Measurements from ENCODE around the gene PPFIA1. TPM values are rescaled to one million over a fixed set of nuclear protein-coding genes. Genes with fewer than 3 reads are reported as not detected.
A peak's percentile ranks its signal among the peaks of the same experiment; 100 is the strongest.

PPFIA1 gene
- total RNA-seq, 1 experiment from 2014 or later: 63.4 TPM

DNA sequence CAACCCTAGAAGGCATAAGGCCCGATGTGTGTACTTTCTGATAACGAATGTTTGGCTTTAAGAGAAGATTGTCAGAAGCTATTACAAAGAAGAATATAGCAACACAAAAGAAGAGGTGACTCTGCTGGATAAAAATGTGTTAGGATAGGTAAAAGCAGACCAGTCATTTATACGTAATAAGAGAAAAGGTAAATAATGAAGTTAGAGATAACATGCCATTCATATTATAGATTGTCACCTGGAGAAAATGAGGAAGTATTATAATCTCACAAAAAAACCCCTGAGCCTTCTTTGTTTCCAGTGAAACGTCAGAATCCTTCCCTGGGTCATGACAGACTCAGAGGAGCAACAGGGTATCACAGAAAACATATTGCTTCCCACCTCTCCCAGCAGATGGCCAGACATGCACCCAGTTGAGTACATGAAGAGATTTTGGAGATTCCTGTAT, 36.1 kb downstream of the PPFIA1 start:
- peaks cover 12% of the 10 kb centered on the region; the same call in 1 of the 2 replicates for H3K4me1 ChIP-seq (ENCODE audit: insufficient read depth, low read length)
- no peak overlapping the region for H4K8ac ChIP-seq (replicated peaks; ENCODE audit: insufficient read length, low read depth, low read length)
- H4K91ac ChIP-seq (ENCODE audit: insufficient read length, low read depth, low read length): no peak overlapping the region
- H3K23ac ChIP-seq (ENCODE audit: insufficient read length, low read depth, low read length): no peak overlapping the region
- H4K20me1 ChIP-seq (ENCODE audit: control insufficient read depth, insufficient read depth, insufficient read length): peaks cover 7% of the 10 kb centered on the region
- Mint-ChIP-seq H3K9me3 (no peaks in the 10 kb centered on the region), H3K27me3 (ENCODE audit: low read depth) (no peaks in the 10 kb centered on the region), H3K4me3 (no peak overlapping the region), H3K4me1 (peaks cover 20 to 33% of the 10 kb centered on the region in 2 experiments), H3K27ac (peak overlapping the region in 1 of 3 experiments; percentile 1; a peak in 1 of 7 replicates), H3K36me3 (ENCODE audit: insufficient read depth in 1 of 3, low read depth in 3 of 3) (peaks cover 9 to 37% (median 20%) of the 10 kb centered on the region in 3 experiments; a peak in 6 of 7 replicates)
- no peak overlapping the region for H2BK15ac ChIP-seq (ENCODE audit: low read depth, low read length)
- H3K27me3 ChIP-seq (ENCODE audit: insufficient read depth, low read length): no peaks in the 10 kb centered on the region
- H3K4me2 ChIP-seq (ENCODE audit: insufficient read depth, insufficient read length, low read length): no peak overlapping the region
- peaks cover 16% of the 10 kb centered on the region; the same call in 1 of the 2 replicates for H3K79me2 ChIP-seq (ENCODE audit: insufficient read depth, low read length)
- no peak overlapping the region for H3K4ac ChIP-seq (ENCODE audit: low read depth, low read length)
- H3K18ac ChIP-seq (ENCODE audit: insufficient read length, low read depth, low read length): no peak overlapping the region
- no peak overlapping the region for H2BK12ac ChIP-seq (ENCODE audit: insufficient read length, low read depth, low read length)
- no peak overlapping the region for H3K27ac ChIP-seq (ENCODE audit: insufficient read length, low read depth, low read length)
- no CpG with 5 or more reads among the region's 4 CpGs for WGBS (ENCODE audit: extremely low coverage, insufficient read length, low lambda C conversion rate)
- no peaks in the 10 kb centered on the region for H3K9me3 ChIP-seq (ENCODE audit: control insufficient read depth, low read depth, low read length)
- H3K14ac ChIP-seq (ENCODE audit: insufficient read depth, low read length): no peak overlapping the region
- H3K79me1 ChIP-seq (ENCODE audit: insufficient read depth, low read depth, low read length, poor library complexity, severe bottlenecking): peaks cover 10% of the 10 kb centered on the region
- H2AK5ac ChIP-seq (ENCODE audit: insufficient read length, low read length): no peak overlapping the region
- no peak overlapping the region for H2BK5ac ChIP-seq (ENCODE audit: insufficient read length, low read length)
- no peaks in the 10 kb centered on the region for H3K23me2 ChIP-seq (ENCODE audit: insufficient read length, low read depth, low read length, poor library complexity, severe bottlenecking)
- no peak overlapping the region for H4K5ac ChIP-seq (ENCODE audit: insufficient read length, low read depth, low read length)
- no peak overlapping the region for H2AFZ ChIP-seq (ENCODE audit: low read length)
- H3K56ac ChIP-seq (ENCODE audit: insufficient read length, low read depth, low read length): no peak overlapping the region
- H3T11ph ChIP-seq (ENCODE audit: low read length): no peak overlapping the region
- no peak overlapping the region for H2BK120ac ChIP-seq (ENCODE audit: low read depth, low read length, poor library complexity, severe bottlenecking)
- no peak for DNase-seq
- TF ChIP-seq, protein P1, sequence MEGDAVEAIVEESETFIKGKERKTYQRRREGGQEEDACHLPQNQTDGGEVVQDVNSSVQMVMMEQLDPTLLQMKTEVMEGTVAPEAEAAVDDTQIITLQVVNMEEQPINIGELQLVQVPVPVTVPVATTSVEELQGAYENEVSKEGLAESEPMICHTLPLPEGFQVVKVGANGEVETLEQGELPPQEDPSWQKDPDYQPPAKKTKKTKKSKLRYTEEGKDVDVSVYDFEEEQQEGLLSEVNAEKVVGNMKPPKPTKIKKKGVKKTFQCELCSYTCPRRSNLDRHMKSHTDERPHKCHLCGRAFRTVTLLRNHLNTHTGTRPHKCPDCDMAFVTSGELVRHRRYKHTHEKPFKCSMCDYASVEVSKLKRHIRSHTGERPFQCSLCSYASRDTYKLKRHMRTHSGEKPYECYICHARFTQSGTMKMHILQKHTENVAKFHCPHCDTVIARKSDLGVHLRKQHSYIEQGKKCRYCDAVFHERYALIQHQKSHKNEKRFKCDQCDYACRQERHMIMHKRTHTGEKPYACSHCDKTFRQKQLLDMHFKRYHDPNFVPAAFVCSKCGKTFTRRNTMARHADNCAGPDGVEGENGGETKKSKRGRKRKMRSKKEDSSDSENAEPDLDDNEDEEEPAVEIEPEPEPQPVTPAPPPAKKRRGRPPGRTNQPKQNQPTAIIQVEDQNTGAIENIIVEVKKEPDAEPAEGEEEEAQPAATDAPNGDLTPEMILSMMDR (conservative IDR thresholded peaks at IDR 0.05): no peak
- no peak overlapping the region for H3K9ac ChIP-seq (ENCODE audit: extremely low read depth, insufficient read length, low read length)
- H2BK20ac ChIP-seq (ENCODE audit: low read depth, low read length, poor library complexity, severe bottlenecking): no peak overlapping the region

Measured in H9 (cell line).